ENCODE results near the gene CLUH. TPM values are rescaled to one million over a fixed set of nuclear protein-coding genes. Genes with fewer than 3 reads are reported as not detected.

Gene CLUH
- total RNA-seq, 4 donors from 2014 or later = 120 to 291 (median 151) TPM

DNA sequence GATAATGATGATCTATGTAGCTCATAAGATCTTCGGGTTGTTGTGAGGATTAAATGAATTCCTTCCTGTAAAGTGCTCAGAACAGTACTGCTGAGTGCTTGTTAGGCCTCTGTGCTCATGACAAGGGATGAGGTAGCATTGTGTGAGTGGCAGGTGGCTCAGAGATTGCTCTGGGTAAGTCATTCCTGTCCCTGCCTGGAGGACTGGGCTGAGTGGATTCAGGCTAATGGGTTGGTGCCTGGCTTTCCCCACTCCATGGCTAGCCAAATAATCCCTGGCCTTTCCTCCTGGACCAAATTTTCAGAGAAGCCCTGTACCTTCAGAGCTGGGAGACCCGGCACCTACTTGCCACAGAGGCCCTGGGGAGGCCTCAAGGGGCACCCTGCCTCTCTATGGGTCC is 39.2 kb upstream of the CLUH start:
- 64% methylated on average over 2 of the region's 2 CpGs for WGBS

DNA sequence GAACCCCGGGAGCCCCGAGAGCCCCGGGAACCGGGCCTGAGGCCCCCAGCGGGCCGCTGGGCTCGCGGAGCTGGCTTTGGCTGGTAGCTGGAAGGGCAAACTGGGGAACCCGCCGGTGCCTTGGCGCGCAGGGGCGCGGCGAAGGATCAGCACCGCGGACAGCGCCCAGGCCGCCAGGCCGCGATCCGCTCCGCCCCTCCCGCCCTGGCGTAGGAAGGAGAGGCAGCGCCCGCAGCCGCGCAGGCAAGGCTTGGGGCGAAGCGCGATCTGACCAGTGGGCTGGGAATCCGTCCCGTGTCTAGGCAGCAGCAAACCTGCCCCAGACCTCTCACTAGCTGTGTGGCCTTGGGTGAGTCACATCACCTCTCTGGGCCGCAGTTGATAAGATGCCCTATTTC is 38.2 kb upstream of the CLUH start:
- Histone ChIP-seq H3K9me3 (no peaks in the 10 kb centered on the region), H3K4me1 (peaks cover 10% of the 10 kb centered on the region), H3K36me3 (no peaks in the 10 kb centered on the region), H3K27me3 (peaks cover 63% of the 10 kb centered on the region), H3K27ac (no peak overlapping the region), H3K4me3 (peak overlapping the region; percentile 21)
- 40% methylated on average over 1 of the region's 35 CpGs for WGBS
- TF ChIP-seq EP300 (IDR thresholded peaks at IDR 0.05) (no peak), CTCF (IDR thresholded peaks at IDR 0.05) (no peak), POLR2A (IDR thresholded peaks at IDR 0.05) (no peak), POLR2AphosphoS5 (IDR thresholded peaks at IDR 0.05) (no peak)
- no peak for DNase-seq (ENCODE audit: low spot score in 2 of 2)

More for the DNA sequence above, 39.2 kb upstream of the CLUH start:
- no peak overlapping the region for H3K4me3 ChIP-seq
- no peaks in the 10 kb centered on the region for H3K9me3 ChIP-seq
- no peak overlapping the region for H3K27ac ChIP-seq
- H3K4me1 ChIP-seq = peaks cover 17% of the 10 kb centered on the region
- DNase-seq (ENCODE audit: low spot score in 2 of 2) = no peak
- H3K27me3 ChIP-seq = peaks cover 68% of the 10 kb centered on the region
- TF ChIP-seq POLR2A (IDR thresholded peaks at IDR 0.05) = no peak
- TF ChIP-seq EP300 (IDR thresholded peaks at IDR 0.05) = no peak
- no peak for TF ChIP-seq CTCF (IDR thresholded peaks at IDR 0.05)
- no peak for TF ChIP-seq POLR2AphosphoS5 (IDR thresholded peaks at IDR 0.05)
- H3K36me3 ChIP-seq = no peaks in the 10 kb centered on the region

DNA sequence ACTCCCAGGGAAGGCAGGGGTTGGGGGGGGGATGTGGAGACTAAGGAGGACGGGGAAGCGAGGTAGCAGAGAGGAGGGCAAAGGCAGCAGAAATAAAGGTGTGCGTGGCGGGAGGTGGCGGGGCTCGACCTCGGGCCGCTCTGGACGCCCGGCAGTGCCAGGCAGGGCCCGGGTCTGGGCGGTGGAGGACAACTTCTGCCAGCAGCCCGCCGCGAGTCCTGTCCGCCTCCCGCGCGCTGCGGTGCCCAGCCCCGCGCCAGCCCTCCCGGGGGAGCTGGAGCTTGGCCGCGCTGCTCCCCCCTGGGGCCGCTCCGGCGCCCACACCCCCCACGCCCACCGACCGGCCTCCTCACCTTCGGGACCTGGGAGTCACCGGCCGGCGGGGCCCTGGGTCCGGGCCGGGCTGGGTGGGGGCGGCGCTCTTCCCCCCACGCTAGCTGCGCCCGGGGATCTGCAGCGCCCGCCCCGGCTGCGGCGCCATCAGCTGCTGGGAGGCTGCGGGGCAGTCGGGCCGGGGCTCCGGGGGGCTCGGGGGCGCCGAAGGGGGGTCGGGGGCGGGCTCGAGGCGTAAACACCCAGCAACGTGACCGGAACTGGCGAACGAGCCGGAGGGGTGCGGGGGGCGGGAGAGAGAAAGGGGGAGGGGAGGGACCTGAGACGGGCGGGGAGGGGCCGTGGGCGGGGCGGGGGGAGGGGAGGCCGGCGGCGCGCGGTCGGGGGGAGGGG is 37.7 kb upstream of the CLUH start, which contains the start of gene CCDC92B:
Gene CCDC92B, minus strand, starts transcription at position 595 of the 726 bp plus-strand sequence. CDS start 14,507 bp downstream, outside the sequence.
- Histone ChIP-seq H3K4me1 (peaks cover 10% of the 10 kb centered on the region), H3K4me3 (peak within 1 kb of the TSS; percentile 21), H3K9me3 (no peaks in the 10 kb centered on the region), H3K27ac (no peak within 1 kb of the TSS), H3K36me3 (no peaks in the 10 kb centered on the region), H3K27me3 (peaks cover 58% of the 10 kb centered on the region)
- no peak for DNase-seq (ENCODE audit: low spot score in 2 of 2)
- TF ChIP-seq CTCF (IDR thresholded peaks at IDR 0.05) (no peak), EP300 (IDR thresholded peaks at IDR 0.05) (no peak), POLR2A (IDR thresholded peaks at IDR 0.05) (no peak), POLR2AphosphoS5 (IDR thresholded peaks at IDR 0.05) (no peak)
- 7% methylated on average over 7 of the region's 76 CpGs for WGBS

GRCh38 chr17:2745317-2746037 is 33.9 kb upstream of the CLUH start:
- H3K27ac ChIP-seq = no peak overlapping the region
- no peak for DNase-seq (ENCODE audit: low spot score in 2 of 2)
- peaks cover 40% of the 10 kb centered on the region for H3K27me3 ChIP-seq
- no peaks in the 10 kb centered on the region for H3K9me3 ChIP-seq
- no peak for TF ChIP-seq EP300 (IDR thresholded peaks at IDR 0.05)
- TF ChIP-seq POLR2AphosphoS5 (IDR thresholded peaks at IDR 0.05) = no peak
- no peak for TF ChIP-seq POLR2A (IDR thresholded peaks at IDR 0.05)
- TF ChIP-seq CTCF (IDR thresholded peaks at IDR 0.05) = no peak
- H3K4me1 ChIP-seq = peaks cover 10% of the 10 kb centered on the region
- WGBS = 30% methylated on average over 11 of the region's 11 CpGs
- H3K4me3 ChIP-seq = no peak overlapping the region
- H3K36me3 ChIP-seq = no peaks in the 10 kb centered on the region

DNA sequence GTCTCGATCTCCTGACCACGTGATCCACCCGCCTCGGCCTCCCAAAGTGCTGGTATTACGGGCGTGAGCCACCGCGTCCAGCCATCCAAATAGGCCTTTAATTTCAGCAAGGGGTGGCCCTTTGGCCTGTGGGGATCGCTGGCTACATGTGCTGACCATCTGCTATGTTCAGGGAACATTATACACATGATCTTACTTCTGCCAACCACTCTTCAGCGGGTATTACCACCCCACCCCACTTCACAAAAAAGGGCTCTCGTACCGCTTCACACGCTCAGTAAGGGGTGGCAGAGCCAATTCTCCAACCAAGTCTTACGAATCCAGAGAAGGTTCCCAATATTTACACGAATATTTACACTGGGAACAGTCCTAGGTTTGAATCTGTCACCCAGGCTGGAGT is 26.1 kb upstream of the CLUH start:
- TF ChIP-seq EP300 (IDR thresholded peaks at IDR 0.05) (no peak), POLR2AphosphoS5 (IDR thresholded peaks at IDR 0.05) (no peak), CTCF (IDR thresholded peaks at IDR 0.05) (no peak), POLR2A (IDR thresholded peaks at IDR 0.05) (no peak)
- Histone ChIP-seq H3K27me3 (peaks cover 3% of the 10 kb centered on the region), H3K4me3 (no peak overlapping the region), H3K36me3 (no peaks in the 10 kb centered on the region), H3K9me3 (no peaks in the 10 kb centered on the region), H3K27ac (no peak overlapping the region), H3K4me1 (no peaks in the 10 kb centered on the region)
- DNase-seq (ENCODE audit: low spot score in 2 of 2) = no peak
- WGBS = 90% methylated on average over 15 of the region's 15 CpGs
